Erythroblast (primary cell): ENCODE data around the gene SLC35B1.

Source experiments
- DNase-seq, 2 experiments: peaks; one replicate each; lab custom pipeline; 2025; lab: John Stamatoyannopoulos, UW
- GATA1 ChIP-seq: IDR thresholded peaks from 2 replicates; pipeline ENCODE4 v1.6.1; 2011; ENCODE audit warnings: low read depth, mild to moderate bottlenecking, control low read depth, low read length, moderate library complexity
- POLR2A ChIP-seq: IDR thresholded peaks from 2 replicates; pipeline ENCODE4 v1.6.1; 2011; ENCODE audit warnings: mild to moderate bottlenecking, low read length

SLC35B1 gene

DNA sequence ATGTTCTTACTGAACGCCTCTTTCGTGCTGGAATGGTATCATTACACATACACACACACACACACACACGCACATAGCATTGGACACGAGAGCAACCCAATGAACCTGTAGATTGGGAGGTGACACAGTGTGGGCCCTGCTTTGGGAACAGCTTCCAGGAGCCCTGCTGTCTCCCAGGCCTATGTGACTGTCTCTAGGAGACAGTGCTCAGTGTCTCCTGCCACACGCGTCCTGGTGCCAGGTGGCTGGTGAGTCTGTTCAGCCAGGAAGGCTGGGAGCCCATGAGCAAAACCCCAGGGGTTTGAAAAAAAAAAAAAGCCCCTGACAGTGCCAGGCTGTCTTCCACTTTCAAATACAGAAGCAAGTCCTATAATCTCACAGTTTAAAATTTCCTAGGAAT is 27.4 kb downstream of the SLC35B1 start:
- DNase-seq: no peak
- no peak for TF ChIP-seq POLR2A
- TF ChIP-seq GATA1: no peak

DNA sequence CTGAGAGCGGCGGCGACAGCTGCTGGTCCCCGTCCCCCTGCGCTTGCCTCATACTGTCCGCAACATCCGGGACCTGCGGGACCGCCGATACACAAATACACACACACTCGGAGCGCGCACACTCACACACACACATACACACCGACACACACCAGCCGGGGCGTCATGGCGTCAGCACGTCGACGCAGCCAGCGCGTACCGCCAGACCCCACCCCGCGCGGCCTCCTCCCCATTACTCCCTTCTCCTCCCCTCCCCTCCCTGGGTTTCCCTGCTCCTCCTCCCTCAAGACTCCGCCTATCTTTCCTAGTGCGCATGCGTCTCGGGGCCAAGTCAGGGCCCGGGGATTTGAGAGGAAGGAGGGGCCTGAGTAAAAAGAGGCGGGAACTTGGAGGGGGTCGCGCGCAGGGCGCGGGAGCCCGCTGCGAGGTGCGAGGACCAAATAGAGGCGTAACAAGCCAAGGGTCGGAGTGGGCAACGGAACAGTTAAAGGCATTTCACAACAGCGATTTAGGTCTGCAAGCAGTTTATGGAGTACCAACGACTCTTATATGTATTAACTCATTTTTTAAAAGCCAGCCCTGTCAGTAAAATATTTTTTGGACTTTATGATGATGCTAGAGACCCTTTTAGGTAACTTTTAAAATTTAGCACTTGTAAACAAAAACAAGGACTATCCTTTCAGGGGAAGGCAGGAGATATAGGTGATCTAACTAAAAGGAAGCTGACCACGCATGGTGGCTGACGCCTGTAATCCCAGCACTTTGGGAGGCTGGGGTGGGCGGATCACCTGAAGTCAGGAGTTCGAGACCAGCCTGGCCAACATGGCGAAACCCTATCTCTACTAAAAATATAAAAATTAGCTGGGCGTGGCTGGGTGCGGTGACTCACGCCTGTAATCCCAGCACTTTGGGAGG is 29.6 kb downstream of the SLC35B1 start, which contains the start of gene SPOP:
TSS of gene SPOP (minus strand) at position 165 of the 915 bp plus-strand sequence. CDS start 55,287 bp downstream, outside the sequence.
- TF ChIP-seq GATA1: no peak
- peak; percentile 46 for TF ChIP-seq POLR2A
- peak; percentile 100 for DNase-seq

DNA sequence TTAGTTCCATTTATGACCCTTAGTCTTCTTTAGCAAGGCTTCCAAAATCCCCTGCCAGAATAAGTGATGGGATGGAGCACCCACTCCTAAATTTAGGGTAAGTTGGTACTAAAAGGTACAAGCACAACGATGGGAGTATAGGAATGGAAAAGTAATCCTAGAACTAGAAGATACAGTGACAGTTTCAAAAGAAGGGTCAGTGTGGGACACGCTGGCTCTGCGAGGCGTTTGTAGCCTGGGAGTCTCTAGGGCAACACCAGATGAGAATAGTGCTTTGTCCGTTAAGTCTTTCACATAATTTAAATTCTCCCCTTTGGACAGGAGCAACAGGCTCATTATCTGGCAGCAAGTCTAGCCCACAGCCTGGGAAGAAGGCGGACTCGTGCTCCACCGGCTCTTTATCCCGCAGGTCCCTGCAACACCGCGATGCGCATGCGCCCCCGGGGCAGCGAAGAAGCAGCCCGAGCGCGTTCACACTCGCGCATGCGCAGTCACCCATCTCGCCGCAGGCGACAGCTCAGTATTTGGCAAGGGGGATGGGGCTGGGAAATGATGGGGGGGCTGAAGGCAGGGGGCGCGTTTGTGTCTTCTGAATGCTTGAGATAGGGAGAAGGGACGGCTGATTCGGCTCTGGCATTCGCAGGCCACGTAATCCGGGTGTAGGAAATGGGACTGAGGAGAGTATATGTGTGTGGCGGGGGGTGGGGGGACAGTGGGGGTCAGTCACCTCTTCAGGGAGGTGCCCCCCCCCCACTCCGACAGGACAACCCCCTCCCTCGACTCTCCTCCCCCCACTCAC is 30.4 kb downstream of the SLC35B1 start:
- TF ChIP-seq POLR2A (peak; percentile 73), GATA1 (no peak)

DNA sequence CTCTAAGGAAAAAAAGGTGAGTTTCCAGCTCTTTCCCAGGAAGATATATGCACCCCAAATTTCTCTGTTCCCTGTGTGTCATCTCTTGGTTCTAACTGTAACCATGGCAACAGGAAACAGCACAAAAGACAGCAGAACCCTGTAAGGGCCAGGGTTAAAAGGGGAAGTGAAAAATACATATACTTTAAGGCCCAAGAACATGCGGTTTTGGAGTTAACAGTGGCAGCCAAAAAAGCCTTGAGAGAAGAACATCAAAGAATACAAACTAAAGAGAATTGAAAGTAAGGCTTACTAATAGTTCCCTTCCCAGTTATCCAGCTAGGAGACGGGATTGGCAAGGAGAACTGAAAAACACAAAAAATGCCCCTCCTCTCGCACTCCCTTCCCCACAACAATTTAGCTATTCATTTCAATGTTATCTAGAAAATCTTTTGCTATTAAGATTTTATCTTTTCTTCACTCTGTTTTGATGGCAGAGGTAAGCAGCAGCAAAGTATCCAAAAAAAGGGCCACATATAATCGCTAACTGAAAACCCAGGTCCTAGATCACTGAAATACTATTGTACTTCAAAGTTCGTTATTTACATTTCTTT is 31.4 kb downstream of the SLC35B1 start:
- no peak for TF ChIP-seq POLR2A
- no peak for TF ChIP-seq GATA1
- DNase-seq: peak; percentile 57 to 68

More for the DNA sequence above, 30.4 kb downstream of the SLC35B1 start:
- DNase-seq: peak; percentile 96 to 98

DNA sequence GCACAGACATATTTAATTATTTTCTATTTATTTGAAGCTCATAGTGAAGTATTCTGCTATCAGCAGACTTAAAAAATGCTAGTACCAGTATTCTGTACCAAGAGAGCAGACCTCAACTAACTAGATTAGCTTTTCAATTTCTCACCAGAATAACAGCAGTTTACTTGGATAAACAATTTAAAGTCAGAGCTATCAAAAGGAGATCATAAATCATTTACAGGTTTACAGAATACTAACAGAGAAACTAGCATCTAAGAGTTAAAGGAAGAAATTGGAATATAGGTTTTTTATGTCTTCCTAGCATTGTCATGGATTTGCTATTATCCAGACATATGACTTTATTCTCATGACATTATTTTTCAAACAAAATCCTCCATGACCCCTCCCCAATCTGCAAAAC is 33.3 kb downstream of the SLC35B1 start:
- TF ChIP-seq GATA1 (no peak), POLR2A (no peak)
- DNase-seq: no peak

DNA sequence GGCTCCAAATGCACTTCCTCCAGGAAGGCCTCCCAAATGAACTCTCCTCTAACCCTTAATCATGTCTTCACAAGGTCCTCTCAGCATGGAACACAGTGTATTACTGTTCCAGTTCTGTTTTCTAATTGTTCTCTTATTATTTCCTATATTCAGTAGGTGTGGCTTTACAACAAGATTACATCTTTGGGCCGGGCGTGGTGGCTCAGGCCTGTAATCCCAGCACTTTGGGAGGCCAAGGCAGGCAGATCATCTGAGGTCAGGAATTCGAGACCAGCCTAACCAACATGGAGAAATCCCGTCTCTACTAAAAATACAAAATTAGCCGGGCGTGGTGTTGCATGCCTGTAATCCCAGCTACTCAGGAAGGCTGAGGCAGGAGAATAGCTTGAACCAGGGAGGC is 34.1 kb downstream of the SLC35B1 start:
- peak in 1 of 2 experiments; percentile 12 for DNase-seq

DNA sequence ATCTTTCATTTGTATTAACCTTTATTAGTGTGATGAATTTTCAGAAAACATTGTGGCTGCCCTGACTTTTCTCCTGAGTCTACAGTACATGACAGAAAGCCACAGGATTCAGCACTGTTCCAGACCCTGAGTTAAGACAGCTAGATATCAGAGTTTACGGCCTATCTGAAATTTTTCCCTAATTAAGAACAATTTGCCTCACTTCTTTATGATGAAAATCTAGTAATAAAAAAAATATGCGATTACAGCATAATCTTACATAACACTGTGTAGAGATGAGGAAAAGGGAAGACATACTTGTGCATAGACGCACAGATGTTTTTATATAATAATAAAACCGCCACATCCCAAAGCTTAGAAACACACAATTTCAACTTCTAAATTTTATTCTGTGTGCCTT is 37.1 kb downstream of the SLC35B1 start:
- DNase-seq: no peak
- no peak for TF ChIP-seq GATA1
- no peak for TF ChIP-seq POLR2A

DNA sequence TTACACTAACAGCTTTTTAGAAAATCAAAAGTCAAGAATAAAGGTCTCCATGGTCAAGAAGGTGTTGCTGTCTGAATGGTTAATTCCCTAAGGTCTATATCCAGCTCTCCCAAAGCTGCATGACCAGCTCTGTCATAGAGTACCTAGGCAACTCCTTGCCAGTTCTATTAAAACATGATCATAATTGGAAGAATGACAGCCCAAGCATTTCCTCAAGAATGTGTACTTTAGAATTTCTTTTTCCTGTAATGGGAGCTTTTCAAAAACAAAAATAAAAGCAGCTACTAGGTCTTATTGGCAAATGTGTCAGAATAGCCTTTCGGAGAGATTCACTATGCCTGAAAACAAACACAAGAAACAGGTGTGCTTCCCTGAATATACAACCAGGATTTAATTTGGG is 37.8 kb downstream of the SLC35B1 start:
- TF ChIP-seq GATA1 (no peak), POLR2A (no peak)
- DNase-seq: no peak

DNA sequence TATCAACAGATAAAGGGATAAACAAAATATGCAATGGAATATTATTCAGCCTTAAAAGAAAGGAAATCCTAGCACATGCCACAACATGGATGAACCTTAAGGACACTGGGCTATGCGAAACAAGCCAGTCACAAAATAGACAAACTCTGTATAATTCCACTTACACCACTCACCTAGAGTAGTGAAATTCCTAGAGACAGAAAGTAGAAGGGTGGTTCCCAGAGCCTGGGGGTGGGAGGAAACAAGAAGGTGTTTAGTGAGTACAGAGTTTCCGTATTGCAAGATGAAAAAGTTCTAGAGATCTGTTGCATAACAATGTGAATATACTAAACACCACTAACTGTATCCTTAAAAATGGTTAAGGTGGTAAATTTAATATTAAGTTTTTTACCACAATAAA is 39.9 kb downstream of the SLC35B1 start:
- no peak for TF ChIP-seq POLR2A
- TF ChIP-seq GATA1: no peak
- DNase-seq: no peak

DNA sequence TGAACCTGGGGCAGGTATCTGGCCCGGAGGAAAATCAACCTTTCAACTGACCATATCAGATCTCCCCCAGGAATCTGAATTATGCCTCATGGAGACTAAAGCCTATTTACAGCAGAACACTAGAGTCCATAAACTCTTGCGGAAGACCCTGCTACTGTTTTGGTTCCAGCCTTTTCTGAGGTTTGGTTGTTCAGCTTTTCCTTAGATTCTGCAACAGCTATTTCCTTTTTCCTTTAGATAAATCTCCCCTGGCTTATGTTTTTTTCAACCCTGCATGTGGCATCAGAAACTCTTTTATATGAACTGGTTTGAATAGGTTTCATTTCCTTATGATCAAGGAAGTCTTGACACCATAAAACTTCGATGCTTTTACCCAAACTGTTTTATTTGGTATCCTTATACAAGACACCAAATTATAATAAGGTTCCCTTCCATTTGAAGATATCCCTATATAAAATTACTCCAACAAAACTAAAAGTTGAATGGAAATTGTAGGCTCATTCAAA is 43.0 kb downstream of the SLC35B1 start:
- TF ChIP-seq POLR2A (no peak), GATA1 (no peak)
- DNase-seq: no peak

DNA sequence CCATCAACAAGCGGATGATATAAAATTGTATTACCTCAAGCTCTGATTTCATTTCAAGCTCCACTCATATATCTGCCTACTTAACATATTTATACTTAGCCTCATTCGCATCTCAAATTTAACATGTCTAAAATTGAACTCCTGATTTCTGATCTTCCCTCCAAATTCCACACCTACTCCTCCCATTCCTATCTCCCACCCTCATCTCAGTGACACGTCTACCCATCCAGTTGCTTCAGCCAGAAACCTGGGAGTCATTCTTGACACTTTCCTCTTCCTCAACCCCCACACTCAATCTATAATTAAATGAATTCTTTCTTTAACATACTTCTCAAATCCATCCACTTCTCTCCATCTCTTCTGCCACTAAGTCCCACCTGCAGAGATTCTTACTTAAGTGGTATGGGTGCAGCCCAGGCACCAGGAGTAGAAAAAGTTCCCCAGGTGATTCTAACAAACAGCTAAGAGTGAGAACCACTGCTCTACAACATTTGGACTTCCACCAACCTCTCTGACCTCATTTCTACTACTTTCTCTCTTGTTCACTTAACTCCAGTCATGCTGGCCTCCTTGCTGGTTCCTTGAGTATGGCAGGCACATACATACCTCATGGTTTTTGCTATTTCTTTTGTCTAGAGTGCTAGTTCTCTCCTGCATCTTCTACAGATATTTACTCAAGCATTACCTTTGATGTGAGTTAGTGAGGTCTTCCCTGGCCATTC is 47.9 kb downstream of the SLC35B1 start:
- no peak for DNase-seq
- TF ChIP-seq GATA1 (no peak), POLR2A (no peak)

DNA sequence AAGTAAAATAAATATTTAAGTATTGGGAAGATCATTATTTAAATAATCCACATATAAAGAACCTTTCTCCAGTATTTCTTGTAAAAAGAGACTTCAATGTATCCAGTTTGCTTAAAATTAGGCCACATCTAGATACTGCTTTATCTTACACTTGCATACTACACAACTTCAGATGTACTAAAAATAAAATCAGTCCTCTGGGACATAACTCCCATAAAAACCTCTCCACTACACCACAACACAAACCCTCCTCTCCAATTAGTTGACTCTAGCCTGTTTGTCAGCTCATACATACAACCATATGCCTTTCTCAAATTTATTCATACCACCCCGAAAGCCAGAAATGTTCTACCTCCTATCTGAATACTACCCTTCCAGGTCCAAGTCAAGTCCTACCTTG is 51.5 kb downstream of the SLC35B1 start:
- no peak for DNase-seq
- TF ChIP-seq POLR2A: no peak
- TF ChIP-seq GATA1: no peak
